Nephron (organoid): ENCODE measurements around the gene TRMT10B.

Experiments
- H3K27ac Mint-ChIP-seq, 3 experiments: 2 replicates each; pipeline ENCODE4 v1.8.0; 2020; ENCODE audit warnings: mixed read lengths in 3 of 3, mild to moderate bottlenecking in 2 of 3, moderate library complexity in 1 of 3
- H3K27me3 Mint-ChIP-seq: 2 replicates; pipeline ENCODE4 v1.8.0; 2021; ENCODE audit warnings: low read depth, mild to moderate bottlenecking, moderate library complexity, mixed read lengths
- H3K36me3 Mint-ChIP-seq: 2 replicates; pipeline ENCODE4 v1.8.0; 2020; ENCODE audit warnings: low read depth, mixed read lengths
- H3K4me1 Mint-ChIP-seq: 2 replicates; pipeline ENCODE4 v1.8.0; 2020; ENCODE audit warnings: mixed read lengths
- H3K4me3 Mint-ChIP-seq, 3 experiments: 2 replicates each; pipeline ENCODE4 v1.8.0; 2020; ENCODE audit warnings: mild to moderate bottlenecking in 3 of 3, mixed read lengths in 3 of 3, moderate library complexity in 2 of 3
- H3K9me3 Mint-ChIP-seq: 2 replicates; pipeline ENCODE4 v1.8.0; 2020; ENCODE audit warnings: mixed read lengths
- CTCF ChIP-seq, 3 experiments: fragments of 200-600 bp; sonication (generic); IDR thresholded peaks; one replicate each; pipeline ENCODE4 v1.5.0; 2021; ENCODE audit warnings: antibody characterized with exemption in 3 of 3; ENCODE audit not compliant: unreplicated experiment in 3 of 3

Gene TRMT10B

GRCh38 chr9:37715260-37715659, 38.3 kb upstream of the TRMT10B start:
- Mint-ChIP-seq H3K27me3 (peaks cover 9% of the 10 kb centered on the region), H3K36me3 (no peaks in the 10 kb centered on the region), H3K4me3 (no peak overlapping the region), H3K4me1 (no peaks in the 10 kb centered on the region), H3K9me3 (no peaks in the 10 kb centered on the region), H3K27ac (peak overlapping the region; percentile 75 to 94 (median 82))
- TF ChIP-seq CTCF (IDR thresholded peaks at IDR 0.05; ENCODE audit: unreplicated experiment in 3 of 3) = no peak

GRCh38 chr9:37715991-37716505, 37.6 kb upstream of the TRMT10B start:
- peaks cover 14% of the 10 kb centered on the region for H3K27me3 Mint-ChIP-seq
- H3K4me1 Mint-ChIP-seq = no peaks in the 10 kb centered on the region
- H3K9me3 Mint-ChIP-seq = no peaks in the 10 kb centered on the region
- no peaks in the 10 kb centered on the region for H3K36me3 Mint-ChIP-seq
- no peak overlapping the region for H3K4me3 Mint-ChIP-seq
- no peak for TF ChIP-seq CTCF (IDR thresholded peaks at IDR 0.05; ENCODE audit: unreplicated experiment in 3 of 3)
- H3K27ac Mint-ChIP-seq = peak overlapping the region; percentile 75 to 94 (median 82)

- no peaks in the 10 kb centered on the region for H3K9me3 Mint-ChIP-seq
- H3K4me1 Mint-ChIP-seq = no peaks in the 10 kb centered on the region
- H3K4me3 Mint-ChIP-seq = no peak overlapping the region
- H3K27me3 Mint-ChIP-seq = peaks cover 11% of the 10 kb centered on the region
- TF ChIP-seq CTCF (IDR thresholded peaks at IDR 0.05; ENCODE audit: unreplicated experiment in 3 of 3) = no peak
- H3K36me3 Mint-ChIP-seq = no peaks in the 10 kb centered on the region
- H3K27ac Mint-ChIP-seq = no peak overlapping the region
Observed at GRCh38 chr9:37719526-37719925, 34.1 kb upstream of the TRMT10B start.

GRCh38 chr9:37727013-37727412, 26.6 kb upstream of the TRMT10B start:
- no peak for TF ChIP-seq CTCF (IDR thresholded peaks at IDR 0.05; ENCODE audit: unreplicated experiment in 3 of 3)
- Mint-ChIP-seq H3K27me3 (peaks cover 3% of the 10 kb centered on the region), H3K4me1 (peaks cover 13% of the 10 kb centered on the region), H3K27ac (no peak overlapping the region), H3K36me3 (no peaks in the 10 kb centered on the region), H3K9me3 (no peaks in the 10 kb centered on the region), H3K4me3 (no peak overlapping the region)

- Mint-ChIP-seq H3K36me3 (no peaks in the 10 kb centered on the region), H3K4me3 (no peak overlapping the region), H3K27ac (no peak overlapping the region), H3K4me1 (peaks cover 34% of the 10 kb centered on the region), H3K9me3 (no peaks in the 10 kb centered on the region), H3K27me3 (peaks cover 8% of the 10 kb centered on the region)
- TF ChIP-seq CTCF (IDR thresholded peaks at IDR 0.05; ENCODE audit: unreplicated experiment in 3 of 3) = no peak
Observed at GRCh38 chr9:37729499-37729898, 24.1 kb upstream of the TRMT10B start.

GRCh38 chr9:37730256-37730655, 23.3 kb upstream of the TRMT10B start:
- peaks cover 7% of the 10 kb centered on the region for H3K27me3 Mint-ChIP-seq
- H3K4me1 Mint-ChIP-seq = peaks cover 34% of the 10 kb centered on the region
- no peak overlapping the region for H3K4me3 Mint-ChIP-seq
- H3K9me3 Mint-ChIP-seq = no peaks in the 10 kb centered on the region
- H3K27ac Mint-ChIP-seq = no peak overlapping the region
- TF ChIP-seq CTCF (IDR thresholded peaks at IDR 0.05; ENCODE audit: unreplicated experiment in 3 of 3) = no peak
- no peaks in the 10 kb centered on the region for H3K36me3 Mint-ChIP-seq
